Stimulated activated CD8-positive, alpha-beta memory T cell treated with anti-CD3 and anti-CD28 coated beads, Interleukin-7, amount 100 ng/mL, for 24 hours (primary cell): ENCODE data around the gene RASA4B.

ENCODE experiments used
- DNase-seq: peaks from one replicate; pipeline ENCODE4 v3.0.0-alpha.2; 2020; ENCODE audit warnings: low read depth

The RASA4B gene

GRCh38 chr7:102453319-102453718, 64.3 kb downstream of the RASA4B start:
- no peak for DNase-seq

GRCh38 chr7:102452451-102452850, 65.1 kb downstream of the RASA4B start:
- DNase-seq = no peak

DNA sequence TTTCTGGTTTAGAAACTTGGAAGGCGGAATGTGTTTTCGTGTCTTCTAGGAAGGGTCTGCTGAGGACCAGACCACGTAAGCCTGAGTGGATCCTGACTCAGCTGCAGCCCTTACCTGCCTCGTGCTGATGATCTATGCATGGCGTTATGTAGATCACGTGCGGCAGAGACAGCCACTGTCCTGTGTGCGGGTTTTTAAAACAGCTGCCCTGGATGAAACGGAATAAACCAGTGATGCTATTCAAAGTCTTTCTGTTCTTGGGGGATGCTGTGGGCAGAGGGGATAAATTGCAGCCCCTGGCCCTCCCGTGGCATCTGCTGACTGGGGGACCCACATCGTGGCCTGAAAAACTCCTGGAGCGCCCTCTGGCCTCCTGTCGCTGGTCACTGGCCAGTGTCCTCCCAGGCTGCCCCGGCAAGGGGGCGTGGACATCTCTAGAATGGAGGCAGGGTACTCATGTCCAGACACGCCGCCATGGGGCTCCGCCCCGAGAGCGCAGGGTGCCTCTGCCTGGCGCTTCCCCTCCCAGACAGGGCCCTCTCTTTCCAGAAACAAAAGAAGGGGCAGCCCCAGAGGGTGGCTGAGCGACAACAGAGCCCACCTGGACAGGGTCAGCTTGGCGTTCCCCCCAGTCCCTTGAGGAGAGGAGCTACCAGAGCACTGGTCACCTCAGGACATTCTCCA, 66.1 kb downstream of the RASA4B start:
- DNase-seq = no peak

DNA sequence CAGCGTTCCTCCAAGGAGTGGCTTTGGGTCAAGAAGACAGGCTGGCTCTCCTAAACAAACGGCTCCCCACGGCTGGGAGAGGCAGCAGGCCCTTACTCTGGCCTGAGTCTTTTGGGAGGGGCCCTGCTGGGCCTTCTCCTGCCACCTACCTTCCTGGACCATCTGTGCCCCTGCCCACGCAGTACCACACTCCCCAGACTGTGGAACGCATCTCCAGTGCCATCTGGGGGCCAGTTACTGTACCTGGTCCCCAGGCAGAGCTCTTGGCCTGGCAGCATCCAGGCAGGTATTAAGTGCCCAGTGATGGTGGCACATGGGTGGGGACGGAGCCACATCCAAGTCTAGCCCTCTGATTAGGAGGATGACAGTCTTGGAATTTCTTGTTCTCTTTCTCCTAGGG, 67.3 kb downstream of the RASA4B start:
- DNase-seq = no peak

DNA sequence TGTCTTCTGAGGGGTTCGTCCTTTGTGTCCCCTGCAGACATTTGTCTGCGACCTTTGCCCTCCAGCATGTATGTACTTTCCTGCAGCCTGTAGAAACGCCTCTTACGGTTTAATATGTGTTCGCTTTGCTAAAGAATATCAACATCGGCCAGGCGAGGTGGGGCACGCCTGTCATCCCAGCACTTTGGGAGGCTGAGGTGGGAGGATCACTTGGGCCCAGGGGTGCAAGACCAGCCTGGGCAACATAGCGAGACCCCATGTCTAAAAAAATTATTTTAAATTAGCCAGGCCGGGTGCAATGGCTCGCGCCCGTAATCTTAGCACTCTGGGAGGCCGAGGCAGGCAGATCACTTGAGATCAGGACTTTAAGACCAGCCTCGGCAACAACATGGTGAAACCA, 68.4 kb downstream of the RASA4B start:
- DNase-seq = no peak

- DNase-seq = no peak
Observed at GRCh38 chr7:102447311-102447710, 70.3 kb downstream of the RASA4B start.

- DNase-seq = no peak
Observed at GRCh38 chr7:102446387-102447156, 71.0 kb downstream of the RASA4B start.

GRCh38 chr7:102445674-102446071, 71.9 kb downstream of the RASA4B start:
- no peak for DNase-seq

DNA sequence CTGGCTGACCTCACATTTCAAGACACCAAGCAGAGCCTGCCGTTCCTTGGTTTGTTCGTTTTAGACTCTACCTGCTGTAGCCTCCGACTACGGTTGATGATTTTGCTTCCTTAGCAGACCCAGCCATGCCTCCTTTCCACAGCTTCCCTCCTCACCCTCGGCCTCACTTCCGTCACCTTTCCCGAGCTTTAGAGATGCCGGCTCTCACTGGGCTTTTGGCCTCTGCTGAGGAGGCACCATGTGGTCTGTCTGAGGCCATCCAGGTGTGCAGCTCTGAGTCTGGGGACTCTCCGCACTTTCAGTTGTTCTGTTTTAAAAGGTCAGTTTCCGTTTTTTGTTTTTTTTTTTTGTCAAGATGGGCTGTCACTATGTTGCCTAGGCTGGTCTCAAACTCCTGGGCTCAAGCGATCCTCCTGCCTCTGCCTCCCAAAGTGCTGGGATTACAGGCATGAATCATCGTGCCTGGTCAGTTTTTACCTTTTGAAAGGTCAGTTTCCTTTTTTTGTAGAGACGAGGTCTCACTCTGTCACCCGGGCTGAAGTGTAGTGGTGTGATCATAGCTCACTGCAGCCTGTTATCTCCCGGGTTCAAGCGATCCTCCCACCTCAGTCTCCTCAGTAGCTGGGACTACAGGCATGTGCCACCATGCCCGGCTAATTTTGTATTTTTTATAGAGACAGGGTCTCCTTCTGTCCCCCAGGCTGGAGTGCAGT, 72.5 kb downstream of the RASA4B start:
- no peak for DNase-seq

GRCh38 chr7:102439963-102440795, 77.4 kb downstream of the RASA4B start:
- no peak for DNase-seq

- DNase-seq = no peak
Observed at GRCh38 chr7:102436118-102436517, 81.5 kb downstream of the RASA4B start.

- no peak for DNase-seq
Observed at GRCh38 chr7:102434039-102434486, 83.5 kb downstream of the RASA4B start.

DNA sequence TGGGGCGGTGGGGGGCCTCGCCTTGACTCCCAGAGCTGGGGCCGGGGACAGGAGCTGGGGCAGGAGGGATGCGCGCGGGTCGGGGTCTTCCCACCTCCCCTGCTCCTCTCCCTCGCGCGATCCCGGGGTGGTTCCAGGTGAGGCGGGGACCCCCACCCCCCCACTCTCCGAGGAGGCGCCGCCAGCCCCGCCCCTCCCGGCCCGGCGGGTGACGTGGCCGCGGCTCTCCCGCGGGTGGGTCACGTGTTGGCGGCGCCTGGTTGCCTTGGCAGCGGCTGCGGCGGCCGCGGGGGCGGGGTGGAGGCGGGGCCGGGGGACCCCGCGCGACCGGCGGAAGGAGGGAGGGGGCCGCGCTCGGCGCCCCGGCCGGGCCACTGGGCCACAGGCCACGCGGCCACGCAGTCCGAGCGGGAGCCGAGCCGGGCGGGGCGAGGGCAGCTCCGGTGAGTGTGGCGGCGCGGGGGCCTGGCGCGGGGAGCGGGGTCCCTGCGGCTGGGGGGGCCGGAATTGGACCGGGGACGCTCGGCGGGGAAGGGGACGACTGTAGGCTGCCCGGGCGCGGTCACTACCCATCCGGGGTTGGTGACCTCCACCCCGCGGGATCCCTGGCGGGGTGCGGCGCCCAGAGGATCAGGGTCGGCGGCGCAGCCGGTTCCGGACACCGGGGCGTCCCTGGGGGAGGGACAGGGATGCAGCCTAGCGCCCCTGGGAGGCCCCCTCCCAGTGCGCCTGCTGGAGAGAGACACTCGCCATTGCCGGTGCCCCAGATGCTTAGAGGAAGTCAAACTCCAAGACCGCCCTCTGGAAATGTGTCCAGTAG, 84.1 kb downstream of the RASA4B start, which contains the start of gene ORAI2:
Gene ORAI2 (plus strand): TSS at position 357 of the 820 bp plus-strand sequence. CDS start 5,382 bp downstream, outside the sequence.
- DNase-seq = peak; percentile 73
